ENCODE data around the gene ATP8A2. TPM values are rescaled to one million over a fixed set of nuclear protein-coding genes. Genes with fewer than 3 reads are reported as not detected.

ATP8A2 gene
- total and polyA plus RNA-seq, 10 of the 15 experiments (the other 5 are each of a cell fraction or from before 2014, with no cell fraction given) = 0.01 to 0.04 (median 0.04) TPM; not detected in 7

GRCh38 chr13:25770601-25771000, 398.8 kb downstream of the ATP8A2 start:
- 58% methylated on average over 7 of the region's 7 CpGs for WGBS (ENCODE audit: insufficient coverage, insufficient replicate concordance, low lambda C conversion rate, missing lambda C conversion rate)
- ChIA-PET CTCF (no interaction called here), POLR2A (no interaction called here), RAD21 (ENCODE audit: unreplicated experiment) (no interaction called here), SMC1A (ENCODE audit: uncharacterized antibody, unreplicated experiment) (no interaction called here)
- no peak for ATAC-seq
- intact Hi-C loops (cut with micrococcal nuclease; ENCODE audit: unreplicated experiment) = no loop called here
- H3K4me1 ChIP-seq (ENCODE audit: control insufficient read depth, insufficient read depth, low read length) = no peaks in the 10 kb centered on the region
- H3K79me2 ChIP-seq (ENCODE audit: control insufficient read depth, insufficient read depth, low read length) = no peaks in the 10 kb centered on the region
- no peak overlapping the region for H3K27ac ChIP-seq (ENCODE audit: control insufficient read depth, insufficient read depth)
- no peak for FAIRE-seq
- in situ Hi-C loops (cut with MboI) = no loop called here
- no peaks in the 10 kb centered on the region for H4K20me1 ChIP-seq (ENCODE audit: control insufficient read depth, insufficient read depth)
- BruUV-seq (replicated peaks) = no TSS peak
- H3K36me3 ChIP-seq (ENCODE audit: control insufficient read depth in 2 of 2, insufficient read depth in 2 of 2, low read length in 1 of 2) = no peaks in the 10 kb centered on the region
- no peak overlapping the region for H3K4me3 ChIP-seq
- H3K9ac ChIP-seq (ENCODE audit: control insufficient read depth, insufficient read depth, low read length) = no peak overlapping the region
- DNase-seq (ENCODE audit: low read depth, low spot score) = no peak
- no peaks in the 10 kb centered on the region; a peak in 2 of 4 replicates for H3K27me3 ChIP-seq (replicated peaks in 1 of 2; ENCODE audit: control insufficient read depth in 2 of 2, insufficient read depth in 2 of 2, low read length in 1 of 2)
- H3K4me2 ChIP-seq (ENCODE audit: control insufficient read depth, insufficient read depth) = no peak overlapping the region
- no peak overlapping the region for H2AFZ ChIP-seq (ENCODE audit: control insufficient read depth, low read depth, low read length)
- no peaks in the 10 kb centered on the region for H3K9me3 ChIP-seq (replicated peaks; ENCODE audit: control insufficient read depth, insufficient read depth, low read length)
- TF ChIP-seq NBN (IDR thresholded peaks at IDR 0.05) (no peak), ZNF274 (IDR thresholded peaks at IDR 0.05; ENCODE audit: insufficient read depth, insufficient read length) (no peak), TBL1XR1 (IDR thresholded peaks at IDR 0.05; ENCODE audit: low read depth, low read length) (no peak), REST (IDR thresholded peaks at IDR 0.05; ENCODE audit: low read depth, low read length) (no peak), FOXM1 (IDR thresholded peaks at IDR 0.05; ENCODE audit: low read depth, low read length) (no peak), IKZF2 (IDR thresholded peaks at IDR 0.05) (no peak), CHD1 (IDR thresholded peaks at IDR 0.05; ENCODE audit: low read depth, low read length) (no peak), IKZF1 (conservative IDR thresholded peaks at IDR 0.05) (no peak), CREM (IDR thresholded peaks at IDR 0.05; ENCODE audit: low read depth) (no peak), MXI1 (IDR thresholded peaks at IDR 0.05; ENCODE audit: low read depth, low read length) (no peak), KLF5 (IDR thresholded peaks at IDR 0.05; ENCODE audit: partially characterized antibody) (no peak), SP1 (IDR thresholded peaks at IDR 0.05; ENCODE audit: low read depth, low read length) (no peak), NFYB (IDR thresholded peaks at IDR 0.05; ENCODE audit: insufficient read depth, low read depth, low read length) (no peak), ZNF384 (IDR thresholded peaks at IDR 0.05; ENCODE audit: borderline replicate concordance, low read depth, low read length) (no peak), HCFC1 (IDR thresholded peaks at IDR 0.05; ENCODE audit: low read length) (no peak), GATAD2B (conservative IDR thresholded peaks at IDR 0.05; ENCODE audit: low read depth) (no peak)
- TF ChIP-seq, protein P1, sequence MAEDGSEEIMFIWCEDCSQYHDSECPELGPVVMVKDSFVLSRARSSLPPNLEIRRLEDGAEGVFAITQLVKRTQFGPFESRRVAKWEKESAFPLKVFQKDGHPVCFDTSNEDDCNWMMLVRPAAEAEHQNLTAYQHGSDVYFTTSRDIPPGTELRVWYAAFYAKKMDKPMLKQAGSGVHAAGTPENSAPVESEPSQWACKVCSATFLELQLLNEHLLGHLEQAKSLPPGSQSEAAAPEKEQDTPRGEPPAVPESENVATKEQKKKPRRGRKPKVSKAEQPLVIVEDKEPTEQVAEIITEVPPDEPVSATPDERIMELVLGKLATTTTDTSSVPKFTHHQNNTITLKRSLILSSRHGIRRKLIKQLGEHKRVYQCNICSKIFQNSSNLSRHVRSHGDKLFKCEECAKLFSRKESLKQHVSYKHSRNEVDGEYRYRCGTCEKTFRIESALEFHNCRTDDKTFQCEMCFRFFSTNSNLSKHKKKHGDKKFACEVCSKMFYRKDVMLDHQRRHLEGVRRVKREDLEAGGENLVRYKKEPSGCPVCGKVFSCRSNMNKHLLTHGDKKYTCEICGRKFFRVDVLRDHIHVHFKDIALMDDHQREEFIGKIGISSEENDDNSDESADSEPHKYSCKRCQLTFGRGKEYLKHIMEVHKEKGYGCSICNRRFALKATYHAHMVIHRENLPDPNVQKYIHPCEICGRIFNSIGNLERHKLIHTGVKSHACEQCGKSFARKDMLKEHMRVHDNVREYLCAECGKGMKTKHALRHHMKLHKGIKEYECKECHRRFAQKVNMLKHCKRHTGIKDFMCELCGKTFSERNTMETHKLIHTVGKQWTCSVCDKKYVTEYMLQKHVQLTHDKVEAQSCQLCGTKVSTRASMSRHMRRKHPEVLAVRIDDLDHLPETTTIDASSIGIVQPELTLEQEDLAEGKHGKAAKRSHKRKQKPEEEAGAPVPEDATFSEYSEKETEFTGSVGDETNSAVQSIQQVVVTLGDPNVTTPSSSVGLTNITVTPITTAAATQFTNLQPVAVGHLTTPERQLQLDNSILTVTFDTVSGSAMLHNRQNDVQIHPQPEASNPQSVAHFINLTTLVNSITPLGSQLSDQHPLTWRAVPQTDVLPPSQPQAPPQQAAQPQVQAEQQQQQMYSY (CRISPR knock-in tag; IDR thresholded peaks at IDR 0.05) = no peak
- TF ChIP-seq, protein P2, sequence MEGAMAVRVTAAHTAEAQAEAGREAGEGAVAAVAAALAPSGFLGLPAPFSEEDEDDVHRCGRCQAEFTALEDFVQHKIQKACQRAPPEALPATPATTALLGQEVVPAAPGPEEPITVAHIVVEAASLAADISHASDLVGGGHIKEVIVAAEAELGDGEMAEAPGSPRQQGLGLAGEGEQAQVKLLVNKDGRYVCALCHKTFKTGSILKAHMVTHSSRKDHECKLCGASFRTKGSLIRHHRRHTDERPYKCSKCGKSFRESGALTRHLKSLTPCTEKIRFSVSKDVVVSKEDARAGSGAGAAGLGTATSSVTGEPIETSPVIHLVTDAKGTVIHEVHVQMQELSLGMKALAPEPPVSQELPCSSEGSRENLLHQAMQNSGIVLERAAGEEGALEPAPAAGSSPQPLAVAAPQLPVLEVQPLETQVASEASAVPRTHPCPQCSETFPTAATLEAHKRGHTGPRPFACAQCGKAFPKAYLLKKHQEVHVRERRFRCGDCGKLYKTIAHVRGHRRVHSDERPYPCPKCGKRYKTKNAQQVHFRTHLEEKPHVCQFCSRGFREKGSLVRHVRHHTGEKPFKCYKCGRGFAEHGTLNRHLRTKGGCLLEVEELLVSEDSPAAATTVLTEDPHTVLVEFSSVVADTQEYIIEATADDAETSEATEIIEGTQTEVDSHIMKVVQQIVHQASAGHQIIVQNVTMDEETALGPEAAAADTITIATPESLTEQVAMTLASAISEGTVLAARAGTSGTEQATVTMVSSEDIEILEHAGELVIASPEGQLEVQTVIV (IDR thresholded peaks at IDR 0.05; ENCODE audit: borderline replicate concordance, partially characterized antibody) = no peak

Measured in GM12878 (cell line).